Stimulated activated CD8-positive, alpha-beta memory T cell treated with anti-CD3 and anti-CD28 coated beads, Interleukin-7, amount 100 ng/mL, for 4 hours (primary cell): ENCODE results near the gene MYOG.

ENCODE experiments used
- DNase-seq, 2 donors: peaks; one replicate each; pipeline ENCODE4 v3.0.0-alpha.2; 2020; ENCODE audit warnings: low read depth in 2 of 2

Gene MYOG

GRCh38 chr1:203090421-203091198, 4.8 kb upstream of the MYOG start:
- no peak for DNase-seq

- no peak for DNase-seq
These were observed 3.8 kb upstream of the MYOG start for GRCh38 chr1:203089651-203090045.

- no peak for DNase-seq
These were observed 3.3 kb upstream of the MYOG start for GRCh38 chr1:203089001-203089650.

GRCh38 chr1:203088441-203088840, 2.6 kb upstream of the MYOG start:
- DNase-seq = no peak

- DNase-seq = no peak
These were observed 1.4 kb upstream of the MYOG start for GRCh38 chr1:203086992-203087763.

GRCh38 chr1:203084588-203085527, 954 bp downstream of the MYOG start:
- no peak for DNase-seq

GRCh38 chr1:203083463-203083921, 2.3 kb downstream of the MYOG start:
- DNase-seq = no peak

- DNase-seq = no peak
These were observed 3.0 kb downstream of the MYOG start for GRCh38 chr1:203082571-203083462.

- DNase-seq = no peak
These were observed 3.6 kb downstream of the MYOG start for GRCh38 chr1:203082231-203082505.

- DNase-seq = no peak
These were observed 4.2 kb downstream of the MYOG start for GRCh38 chr1:203081465-203082230.

GRCh38 chr1:203080456-203080855, 5.4 kb downstream of the MYOG start:
- DNase-seq = no peak

- no peak for DNase-seq
These were observed 7.3 kb downstream of the MYOG start for GRCh38 chr1:203078478-203078877.

GRCh38 chr1:203077956-203078355, 7.9 kb downstream of the MYOG start:
- DNase-seq = no peak

GRCh38 chr1:203077367-203077766, 8.4 kb downstream of the MYOG start:
- DNase-seq = no peak

- DNase-seq = no peak
These were observed 9.7 kb downstream of the MYOG start for GRCh38 chr1:203076031-203076511.

GRCh38 chr1:203075236-203076030, 10.4 kb downstream of the MYOG start:
- DNase-seq = no peak

GRCh38 chr1:203074610-203075009, 11.2 kb downstream of the MYOG start:
- no peak for DNase-seq

GRCh38 chr1:203073469-203073868, 12.3 kb downstream of the MYOG start:
- no peak for DNase-seq

GRCh38 chr1:203072911-203073310, 12.9 kb downstream of the MYOG start:
- no peak for DNase-seq
